ENCODE results near the gene NFYC.

The NFYC gene

GRCh38 chr1:40793617-40794016, 102.1 kb downstream of the NFYC start:
- peak overlapping the region; percentile 31 for H3K4me3 Mint-ChIP-seq
- TF ChIP-seq CTCF (IDR thresholded peaks at IDR 0.05): no peak
- H3K9me3 Mint-ChIP-seq: no peaks in the 10 kb centered on the region
- DNase-seq: no peak
- H3K4me1 Mint-ChIP-seq: peaks cover 87% of the 10 kb centered on the region
- peaks cover 9% of the 10 kb centered on the region for H3K27me3 Mint-ChIP-seq (ENCODE audit: low read depth, poor library complexity)
- H3K27ac Mint-ChIP-seq: peak overlapping the region; percentile 63
- no peaks in the 10 kb centered on the region for H3K36me3 Mint-ChIP-seq (ENCODE audit: low read depth)

GRCh38 chr1:40794048-40794447, 102.5 kb downstream of the NFYC start:
- H3K36me3 Mint-ChIP-seq (ENCODE audit: low read depth): no peaks in the 10 kb centered on the region
- no peak for TF ChIP-seq CTCF (IDR thresholded peaks at IDR 0.05)
- DNase-seq: no peak
- no peak overlapping the region for H3K4me3 Mint-ChIP-seq
- H3K27me3 Mint-ChIP-seq (ENCODE audit: low read depth, poor library complexity): peaks cover 9% of the 10 kb centered on the region
- peaks cover 83% of the 10 kb centered on the region for H3K4me1 Mint-ChIP-seq
- no peaks in the 10 kb centered on the region for H3K9me3 Mint-ChIP-seq
- H3K27ac Mint-ChIP-seq: peak overlapping the region; percentile 63

- Mint-ChIP-seq H3K27ac (no peak overlapping the region), H3K9me3 (no peaks in the 10 kb centered on the region), H3K4me1 (peaks cover 83% of the 10 kb centered on the region)
These were observed 103.6 kb downstream of the NFYC start for GRCh38 chr1:40794974-40795715.

GRCh38 chr1:40795811-40796586, 104.5 kb downstream of the NFYC start:
- TF ChIP-seq CTCF (IDR thresholded peaks at IDR 0.05): no peak
- no peaks in the 10 kb centered on the region for H3K36me3 Mint-ChIP-seq (ENCODE audit: low read depth)
- peak overlapping the region; percentile 51 for H3K27ac Mint-ChIP-seq
- no peaks in the 10 kb centered on the region for H3K9me3 Mint-ChIP-seq
- H3K27me3 Mint-ChIP-seq (ENCODE audit: low read depth, poor library complexity): peaks cover 10% of the 10 kb centered on the region
- DNase-seq: no peak
- H3K4me3 Mint-ChIP-seq: no peak overlapping the region
- H3K4me1 Mint-ChIP-seq: peaks cover 83% of the 10 kb centered on the region

More at GRCh38 chr1:40794974-40795715, 103.6 kb downstream of the NFYC start:
- no peak for TF ChIP-seq CTCF (IDR thresholded peaks at IDR 0.05)
- no peak overlapping the region for H3K4me3 Mint-ChIP-seq
- H3K27me3 Mint-ChIP-seq (ENCODE audit: low read depth, poor library complexity): peaks cover 6% of the 10 kb centered on the region
- H3K36me3 Mint-ChIP-seq (ENCODE audit: low read depth): no peaks in the 10 kb centered on the region
- DNase-seq: no peak

- Mint-ChIP-seq H3K4me3 (no peak overlapping the region), H3K27me3 (ENCODE audit: low read depth, poor library complexity) (peaks cover 10% of the 10 kb centered on the region), H3K9me3 (no peaks in the 10 kb centered on the region), H3K4me1 (peaks cover 83% of the 10 kb centered on the region), H3K36me3 (ENCODE audit: low read depth) (no peaks in the 10 kb centered on the region), H3K27ac (peak overlapping the region; percentile 14)
- TF ChIP-seq CTCF (IDR thresholded peaks at IDR 0.05): no peak
- no peak for DNase-seq
These were observed 105.6 kb downstream of the NFYC start for GRCh38 chr1:40796939-40797667.

All from nephron progenitor cell (in vitro differentiated cells).